Activated T-helper 2 cell treated with anti-CD3 and anti-CD28 coated beads, Interferon-gamma antibody, Interleukin-2, Interleukin-4, amounts not matched to agents 10 μg/mL and 5 μg/mL and 100 μg/mL, durations not matched to agents 14 hours and 24 hours and 36 hours (primary cell): ENCODE data around the gene GBE1. TPM values are rescaled to one million over a fixed set of nuclear protein-coding genes. Genes with fewer than 3 reads are reported as not detected.
A peak's percentile ranks its signal among the peaks of the same experiment; 100 is the strongest.

Experiments used
- DNase-seq: peaks from one replicate; pipeline ENCODE4 v3.0.0; 2021; ENCODE audit warnings: low spot score
- H3K27ac Mint-ChIP-seq: one replicate; pipeline ENCODE4 v1.8.0; 2021; ENCODE audit warnings: mixed read lengths
- H3K27me3 Mint-ChIP-seq: one replicate; pipeline ENCODE4 v1.8.0; 2021; ENCODE audit warnings: low read depth, mixed read lengths
- H3K36me3 Mint-ChIP-seq: one replicate; pipeline ENCODE4 v1.8.0; 2021; ENCODE audit warnings: low read depth, mixed read lengths
- H3K4me1 Mint-ChIP-seq: one replicate; pipeline ENCODE4 v1.8.0; 2021; ENCODE audit warnings: low read depth, mixed read lengths
- H3K4me3 Mint-ChIP-seq: one replicate; pipeline ENCODE4 v1.8.0; 2021; ENCODE audit warnings: low read depth, mild to moderate bottlenecking, moderate library complexity, mixed read lengths
- H3K9me3 Mint-ChIP-seq: one replicate; pipeline ENCODE4 v1.8.0; 2021; ENCODE audit warnings: mixed read lengths
- intact Hi-C: fragments of 100-400 bp; cut with micrococcal nuclease; formaldehyde crosslinking; loops from one replicate; pipeline ENCODE4 v1.15.1; 2023
- total RNA-seq: library from RNA; stranded (reverse); gene quantifications from 2 replicates; pipeline ENCODE4 v1.2.3, GENCODE V29; 2022

Gene GBE1
- 55.1 and 59.1 TPM in 2 replicates for total RNA-seq

- Mint-ChIP-seq H3K4me1 (peaks cover 39% of the 10 kb centered on the region), H3K27me3 (no peaks in the 10 kb centered on the region), H3K9me3 (peaks cover 13% of the 10 kb centered on the region), H3K4me3 (peak within 1 kb of the TSS; percentile 90), H3K36me3 (peaks cover 44% of the 10 kb centered on the region), H3K27ac (peak within 1 kb of the TSS; percentile 97)
- DNase-seq, result peak; percentile 89
- intact Hi-C loops, result no loop called here
Observed at GRCh38 chr3:81760924-81761903, at the start of gene GBE1. GBE1 (minus strand) TSS chr3:81761645; CDS start chr3:81761517, 128 bp downstream.

- no peaks in the 10 kb centered on the region for H3K9me3 Mint-ChIP-seq
- no peaks in the 10 kb centered on the region for H3K36me3 Mint-ChIP-seq
- DNase-seq, result no peak
- no peak overlapping the region for H3K27ac Mint-ChIP-seq
- no peaks in the 10 kb centered on the region for H3K4me1 Mint-ChIP-seq
- H3K27me3 Mint-ChIP-seq, result no peaks in the 10 kb centered on the region
- no peak overlapping the region for H3K4me3 Mint-ChIP-seq
- intact Hi-C loops, result no loop called here
Observed at GRCh38 chr3:81808900-81809299, 47.5 kb upstream of the GBE1 start.

GRCh38 chr3:81799403-81799802, 38.0 kb upstream of the GBE1 start:
- no peaks in the 10 kb centered on the region for H3K4me1 Mint-ChIP-seq
- H3K4me3 Mint-ChIP-seq, result no peak overlapping the region
- no peak overlapping the region for H3K27ac Mint-ChIP-seq
- H3K27me3 Mint-ChIP-seq, result peaks cover 1% of the 10 kb centered on the region
- no peak for DNase-seq
- intact Hi-C loops, result no loop called here
- no peaks in the 10 kb centered on the region for H3K36me3 Mint-ChIP-seq
- no peaks in the 10 kb centered on the region for H3K9me3 Mint-ChIP-seq

GRCh38 chr3:81793410-81793809, 32.0 kb upstream of the GBE1 start:
- no peaks in the 10 kb centered on the region for H3K9me3 Mint-ChIP-seq
- no peak overlapping the region for H3K4me3 Mint-ChIP-seq
- peaks cover 4% of the 10 kb centered on the region for H3K27me3 Mint-ChIP-seq
- H3K4me1 Mint-ChIP-seq, result no peaks in the 10 kb centered on the region
- H3K36me3 Mint-ChIP-seq, result no peaks in the 10 kb centered on the region
- intact Hi-C loops, result no loop called here
- DNase-seq, result no peak
- no peak overlapping the region for H3K27ac Mint-ChIP-seq

- Mint-ChIP-seq H3K4me3 (no peak overlapping the region), H3K27ac (no peak overlapping the region), H3K4me1 (no peaks in the 10 kb centered on the region), H3K9me3 (no peaks in the 10 kb centered on the region), H3K27me3 (peaks cover 4% of the 10 kb centered on the region), H3K36me3 (no peaks in the 10 kb centered on the region)
- intact Hi-C loops, result no loop called here
- no peak for DNase-seq
Observed at GRCh38 chr3:81790117-81790516, 28.7 kb upstream of the GBE1 start.

- intact Hi-C loops, result no loop called here
- Mint-ChIP-seq H3K4me1 (no peaks in the 10 kb centered on the region), H3K9me3 (no peaks in the 10 kb centered on the region), H3K27ac (no peak overlapping the region), H3K4me3 (no peak overlapping the region), H3K27me3 (peaks cover 4% of the 10 kb centered on the region), H3K36me3 (no peaks in the 10 kb centered on the region)
- DNase-seq, result no peak
Observed at GRCh38 chr3:81789691-81790090, 28.2 kb upstream of the GBE1 start.

- Mint-ChIP-seq H3K36me3 (no peaks in the 10 kb centered on the region), H3K27ac (no peak overlapping the region), H3K4me3 (no peak overlapping the region), H3K9me3 (no peaks in the 10 kb centered on the region), H3K27me3 (peaks cover 4% of the 10 kb centered on the region), H3K4me1 (no peaks in the 10 kb centered on the region)
- no peak for DNase-seq
- intact Hi-C loops, result no loop called here
Observed at GRCh38 chr3:81788610-81789009, 27.2 kb upstream of the GBE1 start.

GRCh38 chr3:81788044-81788443, 26.6 kb upstream of the GBE1 start:
- intact Hi-C loops, result no loop called here
- no peak for DNase-seq
- Mint-ChIP-seq H3K4me1 (no peaks in the 10 kb centered on the region), H3K27me3 (peaks cover 4% of the 10 kb centered on the region), H3K9me3 (no peaks in the 10 kb centered on the region), H3K27ac (no peak overlapping the region), H3K4me3 (no peak overlapping the region), H3K36me3 (no peaks in the 10 kb centered on the region)

GRCh38 chr3:81782585-81782984, 21.1 kb upstream of the GBE1 start:
- H3K9me3 Mint-ChIP-seq, result no peaks in the 10 kb centered on the region
- H3K27me3 Mint-ChIP-seq, result no peaks in the 10 kb centered on the region
- intact Hi-C loops, result no loop called here
- H3K4me3 Mint-ChIP-seq, result no peak overlapping the region
- no peaks in the 10 kb centered on the region for H3K4me1 Mint-ChIP-seq
- no peak overlapping the region for H3K27ac Mint-ChIP-seq
- no peak for DNase-seq
- H3K36me3 Mint-ChIP-seq, result no peaks in the 10 kb centered on the region

- Mint-ChIP-seq H3K36me3 (no peaks in the 10 kb centered on the region), H3K27ac (no peak overlapping the region), H3K27me3 (no peaks in the 10 kb centered on the region), H3K9me3 (no peaks in the 10 kb centered on the region), H3K4me3 (no peak overlapping the region), H3K4me1 (no peaks in the 10 kb centered on the region)
- intact Hi-C loops, result no loop called here
- no peak for DNase-seq
Observed at GRCh38 chr3:81778678-81779182, 17.3 kb upstream of the GBE1 start.

GRCh38 chr3:81776643-81777042, 15.2 kb upstream of the GBE1 start:
- no peak overlapping the region for H3K4me3 Mint-ChIP-seq
- no peak for DNase-seq
- no peaks in the 10 kb centered on the region for H3K4me1 Mint-ChIP-seq
- no peaks in the 10 kb centered on the region for H3K36me3 Mint-ChIP-seq
- intact Hi-C loops, result no loop called here
- H3K27me3 Mint-ChIP-seq, result peaks cover 2% of the 10 kb centered on the region
- no peaks in the 10 kb centered on the region for H3K9me3 Mint-ChIP-seq
- no peak overlapping the region for H3K27ac Mint-ChIP-seq

- peaks cover 18% of the 10 kb centered on the region for H3K27me3 Mint-ChIP-seq
- no peaks in the 10 kb centered on the region for H3K4me1 Mint-ChIP-seq
- no peak for DNase-seq
- H3K9me3 Mint-ChIP-seq, result no peaks in the 10 kb centered on the region
- H3K4me3 Mint-ChIP-seq, result no peak overlapping the region
- intact Hi-C loops, result no loop called here
- H3K36me3 Mint-ChIP-seq, result no peaks in the 10 kb centered on the region
- no peak overlapping the region for H3K27ac Mint-ChIP-seq
Observed at GRCh38 chr3:81770710-81771109, 9.3 kb upstream of the GBE1 start.

- intact Hi-C loops, result no loop called here
- H3K4me3 Mint-ChIP-seq, result no peak overlapping the region
- H3K9me3 Mint-ChIP-seq, result no peaks in the 10 kb centered on the region
- no peaks in the 10 kb centered on the region for H3K36me3 Mint-ChIP-seq
- H3K27me3 Mint-ChIP-seq, result peaks cover 18% of the 10 kb centered on the region
- H3K27ac Mint-ChIP-seq, result no peak overlapping the region
- DNase-seq, result no peak
- H3K4me1 Mint-ChIP-seq, result no peaks in the 10 kb centered on the region
Observed at GRCh38 chr3:81769299-81769698, 7.9 kb upstream of the GBE1 start.
